Kidney tubule cell (primary cell): Measurements from ENCODE around the gene ABCA6.
A peak's percentile ranks its signal among the peaks of the same experiment; 100 is the strongest.
"Not testable (repeated sequence)": the region's sequence is repeated elsewhere in the genome, so short reads cannot be mapped to it uniquely, and the experiment has no call there.

Experiments
- DNase-seq: peaks from one replicate; pipeline ENCODE4 v3.0.0-alpha.2; 2018; ENCODE audit warnings: low spot score

Gene ABCA6

GRCh38 chr17:69141431-69142174 lies at the start of gene ABCA6:
ABCA6 (minus strand) TSS chr17:69141895; CDS start chr17:69140703, 1,192 bp downstream.
- no peak for DNase-seq

GRCh38 chr17:69188796-69189195 lies 47.1 kb upstream of the ABCA6 start:
- no peak for DNase-seq

DNA sequence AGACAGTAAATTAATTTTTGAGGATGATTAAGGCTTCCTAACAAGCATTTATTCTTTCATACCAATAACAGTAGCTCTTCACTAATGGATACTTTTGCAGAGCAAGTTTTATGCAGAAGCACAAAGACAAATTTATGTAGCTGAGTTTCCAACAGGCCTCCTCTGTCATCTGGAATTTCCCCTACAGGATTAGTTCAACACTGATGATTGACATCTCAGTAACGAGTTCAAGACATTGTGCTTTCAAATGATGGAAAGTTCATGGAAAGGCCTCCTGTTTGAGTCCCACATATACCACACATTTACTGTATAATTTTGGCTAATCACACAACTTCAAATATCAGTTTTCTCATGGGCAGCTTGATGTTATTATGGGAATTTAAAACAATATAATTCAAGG lies 46.4 kb upstream of the ABCA6 start:
- no peak for DNase-seq

- no peak for DNase-seq
Observed at GRCh38 chr17:69187294-69187693, 45.6 kb upstream of the ABCA6 start.

DNA sequence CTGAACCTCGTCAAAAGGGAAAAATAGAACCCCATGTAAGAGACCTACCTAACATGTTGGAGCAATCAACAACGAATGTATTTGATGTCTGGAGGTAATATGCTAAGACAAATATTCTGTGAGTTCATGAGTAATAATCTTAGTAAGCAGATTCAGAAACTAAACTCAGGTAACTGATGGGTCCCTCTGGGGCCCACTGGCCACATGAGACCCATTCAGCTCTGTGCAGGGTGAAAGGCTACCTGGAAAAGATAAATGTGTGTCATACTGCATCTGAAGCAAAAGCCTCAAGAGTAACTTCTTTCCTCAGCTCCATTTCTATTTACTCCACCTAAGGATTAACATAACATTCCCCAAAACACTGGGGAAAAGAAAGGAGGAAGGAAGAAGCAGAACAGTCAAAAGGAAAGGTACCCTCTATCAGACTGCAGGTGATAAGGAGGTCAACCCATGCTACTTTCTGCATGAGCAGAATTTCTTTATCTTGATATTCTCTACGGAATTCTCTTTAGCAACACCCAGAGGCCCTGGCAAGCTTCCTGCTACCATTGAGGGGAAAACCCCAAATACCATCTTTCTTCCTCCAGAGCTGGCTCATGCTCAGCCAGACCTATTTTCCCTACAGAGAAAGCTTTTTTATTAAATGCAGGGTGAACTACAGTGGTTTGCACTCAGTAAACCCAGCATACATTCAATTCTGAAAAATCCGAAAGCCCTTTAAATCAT lies 37.7 kb upstream of the ABCA6 start:
- DNase-seq = peak; percentile 52

- DNase-seq = no peak
Observed at GRCh38 chr17:69176457-69176795, 34.7 kb upstream of the ABCA6 start.

- DNase-seq = peak; percentile 80
Observed at GRCh38 chr17:69175625-69176456, 34.1 kb upstream of the ABCA6 start.

GRCh38 chr17:69175262-69175624 lies 33.5 kb upstream of the ABCA6 start:
- DNase-seq = no peak

DNA sequence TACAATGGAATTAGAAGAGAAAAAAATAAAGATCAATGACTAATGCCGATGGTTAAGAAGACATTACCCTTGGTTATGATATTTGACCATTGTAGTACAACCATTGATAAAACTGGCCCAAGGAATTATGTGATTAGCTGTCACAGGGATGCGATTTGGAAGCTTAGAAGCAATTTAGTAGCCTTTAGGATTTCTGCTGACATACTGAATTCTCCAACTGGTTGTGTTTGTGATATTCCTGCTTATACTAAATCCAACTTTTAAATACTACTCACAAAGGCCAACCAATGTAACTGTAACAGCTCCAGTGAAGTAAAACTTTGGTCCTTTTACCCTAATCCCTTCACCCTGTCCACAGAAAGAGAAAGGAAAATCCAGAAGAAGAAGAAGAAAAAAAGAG lies 31.4 kb upstream of the ABCA6 start:
- no peak for DNase-seq

- no peak for DNase-seq
Observed at GRCh38 chr17:69170377-69170776, 28.7 kb upstream of the ABCA6 start.

DNA sequence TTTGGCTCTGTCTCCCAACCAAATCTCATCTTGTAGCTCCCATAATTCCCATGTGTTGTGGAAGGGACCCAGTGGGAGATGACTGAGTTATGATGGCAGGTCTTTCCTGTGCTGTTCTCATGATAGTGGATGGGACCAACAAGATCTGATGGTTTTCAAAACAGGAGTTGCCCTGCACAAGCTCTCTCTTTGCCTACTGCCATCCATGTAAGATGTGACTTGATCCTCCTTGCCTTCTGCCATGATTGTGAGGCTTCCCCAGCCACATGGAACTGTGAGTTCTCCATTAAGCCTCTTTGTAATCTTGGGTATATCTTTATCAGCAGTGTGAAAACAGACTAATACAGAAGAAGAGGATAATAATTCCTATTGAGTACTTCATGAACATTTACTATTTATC lies 26.9 kb upstream of the ABCA6 start:
- DNase-seq = not testable (repeated sequence)

DNA sequence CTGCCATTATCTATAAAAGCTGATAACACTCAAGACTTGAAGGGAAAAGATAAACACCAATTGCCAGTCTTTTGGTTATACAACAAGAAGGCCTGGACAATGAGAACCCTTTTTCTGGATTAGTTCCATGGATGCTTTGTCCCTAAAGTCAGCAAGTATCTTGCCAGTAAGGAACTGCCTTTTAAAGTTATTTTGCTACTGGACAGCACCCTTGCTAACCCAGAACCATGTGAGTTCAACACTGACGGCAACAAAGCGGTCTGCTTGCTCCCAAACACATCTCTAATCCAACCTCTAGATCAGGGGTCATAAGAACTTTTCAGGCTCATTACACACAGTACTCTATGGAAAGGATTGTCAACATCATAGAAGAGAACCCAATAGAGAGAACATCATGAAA lies 25.3 kb upstream of the ABCA6 start:
- no peak for DNase-seq

- DNase-seq = no peak
Observed at GRCh38 chr17:69164206-69164605, 22.5 kb upstream of the ABCA6 start.

DNA sequence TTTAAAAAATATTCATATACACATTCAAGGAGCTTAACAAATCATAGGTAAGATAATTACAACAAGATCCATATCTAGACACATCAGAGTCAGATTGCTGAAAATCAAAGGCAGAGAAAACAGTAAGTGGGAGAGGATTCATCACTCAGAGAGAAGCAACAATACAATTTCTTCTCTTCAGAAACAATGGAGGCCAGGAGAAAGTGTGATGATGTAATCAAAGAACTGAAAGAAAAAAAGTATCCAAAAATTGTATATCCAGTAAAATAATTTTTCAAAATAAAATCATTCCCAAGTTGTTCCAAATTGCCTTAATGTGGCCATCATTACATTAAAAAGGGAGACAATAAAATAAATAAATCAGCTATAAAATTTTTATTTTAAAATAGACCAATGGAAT lies 17.7 kb upstream of the ABCA6 start:
- DNase-seq = no peak

- no peak for DNase-seq
Observed at GRCh38 chr17:69154267-69154666, 12.6 kb upstream of the ABCA6 start.

DNA sequence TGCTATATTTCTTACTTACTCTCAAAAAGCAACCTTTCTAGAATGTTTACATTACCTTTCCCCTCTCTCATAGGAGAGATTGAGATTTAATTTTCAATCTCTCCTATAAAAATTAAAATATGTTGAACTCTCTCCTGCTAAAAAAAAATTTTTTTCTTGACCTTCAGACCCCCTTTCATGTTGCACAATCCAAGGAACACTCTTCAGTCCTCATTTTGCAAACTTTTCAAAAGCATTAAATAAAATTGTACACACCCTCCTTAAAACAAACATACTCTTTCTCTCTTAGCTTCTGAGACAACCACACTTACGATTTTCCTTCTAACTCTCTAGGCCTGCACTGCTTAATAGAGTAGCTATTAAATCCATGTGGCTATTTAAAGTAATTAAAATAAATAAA lies 8.6 kb upstream of the ABCA6 start:
- no peak for DNase-seq

DNA sequence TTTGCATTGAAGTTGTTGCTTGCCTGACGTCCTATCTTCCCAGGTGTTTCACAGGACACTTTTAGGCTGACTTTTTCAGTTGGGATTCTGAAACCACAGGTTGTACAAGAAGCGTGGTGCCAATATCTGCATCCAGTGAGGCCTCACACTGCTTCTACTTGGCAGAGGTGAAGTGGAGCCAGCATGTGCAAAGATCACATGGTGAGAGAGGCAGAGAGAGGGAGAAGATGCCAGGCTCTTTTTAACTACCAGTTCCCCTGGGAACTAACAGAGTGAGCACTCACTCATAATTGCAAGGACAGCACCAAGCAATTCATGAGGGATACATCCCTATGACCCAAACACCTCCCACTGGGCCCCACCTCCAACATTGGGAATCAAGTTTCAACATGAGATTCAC lies 5.8 kb upstream of the ABCA6 start:
- no peak for DNase-seq

- DNase-seq = no peak
Observed at GRCh38 chr17:69144331-69145255, 2.9 kb upstream of the ABCA6 start.

- no peak for DNase-seq
Observed at GRCh38 chr17:69143683-69144231, 2.1 kb upstream of the ABCA6 start.

DNA sequence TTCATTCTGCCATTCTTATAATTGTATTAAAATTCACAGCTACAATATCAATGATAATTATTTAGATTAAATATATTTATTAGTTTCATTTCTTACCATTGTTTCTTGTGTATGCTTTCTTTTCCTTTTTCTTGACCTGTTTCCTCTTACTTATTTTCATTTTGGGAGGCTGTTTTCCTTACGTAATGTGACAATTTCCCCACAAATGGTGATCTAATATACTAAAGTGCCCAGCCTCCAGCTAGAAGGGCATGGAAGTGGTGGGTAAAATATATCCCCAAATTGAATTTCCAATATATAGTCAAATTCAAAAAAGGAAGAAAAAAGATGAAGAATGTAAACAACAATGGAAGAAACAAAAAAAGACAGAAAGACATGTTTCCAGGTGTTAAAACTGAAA lies 1.5 kb upstream of the ABCA6 start:
- DNase-seq = no peak

DNA sequence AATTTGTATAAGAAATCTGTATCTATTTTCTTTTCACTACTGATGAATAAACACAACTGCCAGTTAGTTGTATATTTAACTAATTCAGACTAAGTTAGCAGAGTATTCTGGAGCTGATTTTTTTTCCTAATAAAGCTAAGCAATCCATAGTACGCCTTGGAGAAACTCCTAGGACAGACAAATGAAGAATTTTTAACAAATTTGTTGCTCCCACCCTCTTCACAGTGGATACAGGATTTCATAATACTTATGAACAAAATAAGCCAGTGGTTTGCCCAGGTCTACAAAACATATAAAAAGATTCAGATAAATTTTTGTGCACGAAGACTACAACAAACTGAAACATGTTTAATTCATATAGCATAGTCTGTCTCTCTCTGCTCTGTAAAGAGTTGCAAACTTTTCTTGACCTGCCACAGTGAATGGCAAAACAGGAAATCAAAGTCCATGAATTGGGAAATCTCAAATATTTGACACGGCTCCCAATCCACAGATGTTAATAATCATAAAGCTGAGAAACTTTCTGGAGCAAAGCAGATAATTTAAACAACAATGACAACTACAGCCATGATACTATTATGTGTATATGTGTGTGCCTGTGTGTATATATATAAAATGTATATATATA lies 594 bp upstream of the ABCA6 start:
- DNase-seq = no peak
